ENCODE data around the gene TRIM44. TPM values are rescaled to one million over a fixed set of nuclear protein-coding genes. Genes with fewer than 3 reads are reported as not detected.

TRIM44 gene
- total RNA-seq, 1 experiment from 2014 or later: 32.2 TPM

DNA sequence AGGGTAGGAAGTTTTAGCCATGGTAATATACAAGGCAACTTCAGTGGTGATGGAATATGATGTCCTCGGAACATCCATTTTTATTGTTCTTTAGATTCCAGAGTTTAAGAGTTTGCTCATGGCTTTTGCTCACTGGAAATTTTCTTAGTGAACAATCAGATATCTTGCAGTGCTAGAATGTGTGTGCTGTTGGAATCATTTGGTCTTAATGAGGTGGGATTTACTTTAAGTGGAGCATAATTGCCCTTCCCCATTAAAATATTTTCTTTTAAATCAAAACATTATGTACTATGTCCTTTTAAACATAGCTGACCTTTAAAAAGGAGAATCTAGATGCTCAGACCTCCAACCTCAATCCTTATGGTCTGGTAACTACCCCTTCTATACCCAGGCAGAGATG, 204.0 kb downstream of the TRIM44 start:
- DNase-seq (ENCODE audit: low read depth, low spot score): no peak
- in situ Hi-C loops (cut with HindIII; ENCODE audit: low pct_unique_long_range_greater_than_20kb, low sequenced_read_pairs): no loop called here

Other genes with a start within 250 kb of the TRIM44 start
- 0.03 and 0.71 TPM in 2 replicates for gene SLC1A2, start 243.2 kb upstream of the TRIM44 start, total RNA-seq (2014; rRNA removed; shearing (Covaris generic))
- not detected in 2 replicates for gene PAMR1, start 137.2 kb upstream of the TRIM44 start, total RNA-seq (2014; rRNA removed; shearing (Covaris generic))
- 10.0 and 13.5 TPM in 2 replicates for gene FJX1, start 44.3 kb upstream of the TRIM44 start, total RNA-seq (2014; rRNA removed; shearing (Covaris generic))